SK-N-SH (cell line): ENCODE measurements around the gene ALDH9A1. TPM values are rescaled to one million over a fixed set of nuclear protein-coding genes. Genes with fewer than 3 reads are reported as not detected.
"Not testable (repeated sequence)": the region's sequence is repeated elsewhere in the genome, so short reads cannot be mapped to it uniquely, and the experiment has no call there.

ENCODE experiments used
- CTCF ChIA-PET: fragments of 300-600, 350-600 bp; formaldehyde crosslinking; extraction: SDS; loops from one replicate; lab custom pipeline; 2021; lab: Yijun Ruan, JAX
- POLR2A ChIA-PET: fragments of 350-600 bp; sonication (Branson Sonifier 250); formaldehyde crosslinking; extraction: SDS; loops from one replicate; lab custom pipeline; 2020; ENCODE audit warnings: antibody characterized with exemption, inconsistent platforms; lab: Yijun Ruan, JAX
- DNase-seq: peaks from one replicate; pipeline ENCODE4 v3.0.0; 2012
- H2AFZ ChIP-seq: fragments of 200-600 bp; sonication (generic); 2 replicates; pipeline ENCODE4 v1.8.1; 2016; ENCODE audit warnings: antibody characterized with exemption, mild to moderate bottlenecking, low read depth
- H3F3A ChIP-seq: fragments of 200-600 bp; sonication (generic); replicated peaks from 2 replicates; pipeline ENCODE3; 2016; ENCODE audit warnings: antibody characterized with exemption, mild to moderate bottlenecking; ENCODE audit not compliant: insufficient read depth
- H3K27ac ChIP-seq, 2 experiments: fragments of 200-500 bp in 1 of 2; fragments of 200-600 bp in 1 of 2; sonication (Bioruptor generic) in 1 of 2; sonication (generic), shearing (Covaris generic) in 1 of 2; 2 replicates each; pipeline versions ENCODE4 v1.5.1 to v1.6.1; 2014 to 2016; ENCODE audit warnings: low read depth in 2 of 2, inconsistent platforms in 1 of 2, low read length in 1 of 2, mild to moderate bottlenecking in 1 of 2, mixed read lengths in 1 of 2
- H3K27me3 ChIP-seq: fragments of 200-600 bp; sonication (generic), shearing (Covaris generic); 2 replicates; pipeline ENCODE4 v1.6.1; 2016; ENCODE audit warnings: mixed run types; ENCODE audit not compliant: insufficient read depth
- H3K36me3 ChIP-seq, 2 experiments: fragments of 200-500 bp in 1 of 2; fragments of 200-600 bp in 1 of 2; sonication (Bioruptor generic) in 1 of 2; sonication (generic) in 1 of 2; replicated peaks in 1 of 2; 2 replicates each; pipeline versions ENCODE3 to v1.5.1; 2014 to 2016; ENCODE audit warnings: low read length in 1 of 2, mild to moderate bottlenecking in 1 of 2; ENCODE audit not compliant: insufficient read depth in 2 of 2, control insufficient read depth in 1 of 2
- H3K4me1 ChIP-seq, 2 experiments: fragments of 200-500 bp in 1 of 2; fragments of 200-600 bp in 1 of 2; sonication (Bioruptor generic) in 1 of 2; sonication (generic), shearing (Covaris generic) in 1 of 2; 2 replicates each; pipeline versions ENCODE4 v1.5.1 to v1.6.1; 2014 to 2016; ENCODE audit warnings: low read depth in 1 of 2, low read length in 1 of 2, mixed run types in 1 of 2; ENCODE audit not compliant: insufficient read depth in 2 of 2, control insufficient read depth in 1 of 2
- H3K4me2 ChIP-seq: fragments of 200-600 bp; sonication (generic), shearing (Covaris generic); 2 replicates; pipeline ENCODE4 v1.6.1; 2017; ENCODE audit warnings: mixed run types
- H3K4me3 ChIP-seq, 2 experiments: fragments of 200-500 bp in 1 of 2; fragments of 200-600 bp in 1 of 2; sonication (Bioruptor generic) in 1 of 2; sonication (generic), shearing (Covaris generic) in 1 of 2; 2 replicates each; pipeline versions ENCODE4 v1.5.1 to v1.8.1; 2014 to 2016; ENCODE audit warnings: low read depth in 2 of 2, inconsistent platforms in 1 of 2, low read length in 1 of 2, mild to moderate bottlenecking in 1 of 2, mixed read lengths in 1 of 2, moderate library complexity in 1 of 2
- H3K79me2 ChIP-seq: fragments of 200-600 bp; sonication (generic); 2 replicates; pipeline ENCODE4 v1.8.1; 2017; ENCODE audit warnings: mild to moderate bottlenecking; ENCODE audit not compliant: insufficient read depth
- H3K9ac ChIP-seq: fragments of 200-600 bp; sonication (generic); 2 replicates; pipeline ENCODE4 v1.6.1; 2017; ENCODE audit warnings: mixed run types
- H3K9me2 ChIP-seq: fragments of 200-600 bp; sonication (generic); 2 replicates; pipeline ENCODE4 v1.6.1; 2017; ENCODE audit warnings: mixed run types
- H3K9me3 ChIP-seq: fragments of 200-600 bp; sonication (generic); 2 replicates; pipeline ENCODE4 v1.6.1; 2017; ENCODE audit warnings: mixed run types, mild to moderate bottlenecking, moderate library complexity
- H4K20me1 ChIP-seq: fragments of 200-600 bp; sonication (generic); 2 replicates; pipeline ENCODE4 v1.6.1; 2017; ENCODE audit warnings: mild to moderate bottlenecking, mixed run types; ENCODE audit not compliant: insufficient read depth
- ELF1 ChIP-seq: IDR thresholded peaks from 2 replicates; pipeline ENCODE4 v1.4.0; 2012
- FOSL2 ChIP-seq: IDR thresholded peaks from 2 replicates; pipeline ENCODE4 v1.4.0; 2012; ENCODE audit warnings: low read depth, mild to moderate bottlenecking, moderate library complexity, borderline replicate concordance
- FOXM1 ChIP-seq: IDR thresholded peaks from 2 replicates; pipeline ENCODE4 v1.4.0; 2012; ENCODE audit warnings: low read depth, mild to moderate bottlenecking
- GATA2 ChIP-seq: sonication (generic); formaldehyde crosslinking; IDR thresholded peaks from 2 replicates; pipeline ENCODE4 v1.5.0; 2020; ENCODE audit warnings: mild to moderate bottlenecking, missing genetic modification reagents
- MEF2A ChIP-seq: IDR thresholded peaks from 2 replicates; pipeline ENCODE4 v1.4.0; 2012; ENCODE audit warnings: low read depth, borderline replicate concordance
- NFIC ChIP-seq: IDR thresholded peaks from 2 replicates; pipeline ENCODE4 v1.4.0; 2012; ENCODE audit warnings: borderline replicate concordance
- NRF1 ChIP-seq: IDR thresholded peaks from 2 replicates; pipeline ENCODE4 v1.6.1; 2012; ENCODE audit warnings: low read depth, mild to moderate bottlenecking, low read length
- SIN3A ChIP-seq: IDR thresholded peaks from 2 replicates; pipeline ENCODE4 v1.6.1; 2012; ENCODE audit warnings: low read depth, mild to moderate bottlenecking, low read length, moderate library complexity, borderline replicate concordance
- SMC3 ChIP-seq: IDR thresholded peaks from 2 replicates; pipeline ENCODE4 v1.6.1; 2012; ENCODE audit warnings: low read depth, low read length, improper control_type of control experiment
- TAF1 ChIP-seq: IDR thresholded peaks from 2 replicates; pipeline ENCODE4 v1.6.1; 2012; ENCODE audit warnings: low read depth, mild to moderate bottlenecking, low read length, moderate library complexity, borderline replicate concordance
- TCF12 ChIP-seq: IDR thresholded peaks from 2 replicates; pipeline ENCODE4 v1.4.0; 2012
- YY1 ChIP-seq: IDR thresholded peaks from 2 replicates; pipeline ENCODE4 v1.4.0; 2012; ENCODE audit warnings: low read depth, mild to moderate bottlenecking
- WGBS: methylation state at CpG from one replicate; pipeline ENCODE4 v1.1.6; 2017; ENCODE audit warnings: low lambda C conversion rate; 5-methylcytosine and 5-hydroxymethylcytosine counted together
- polyA plus RNA-seq, 3 experiments: library from polyadenylated mRNA; depleted of rRNA; stranded (reverse); fragments of >200 nt; gene quantifications; 2 replicates each; pipeline ENCODE4 v1.2.3, GENCODE V29; 2012
- TF ChIP-seq, protein P1 (sequence below): IDR thresholded peaks from 2 replicates; pipeline ENCODE4 v1.4.0; 2012; ENCODE audit warnings: low read depth, borderline replicate concordance
- TF ChIP-seq, protein P2 (sequence below): IDR thresholded peaks from 2 replicates; pipeline ENCODE4 v1.4.0; 2012; ENCODE audit warnings: low read depth, borderline replicate concordance
- TF ChIP-seq, protein P3 (sequence below): fragments of 200-600 bp; sonication (generic); IDR thresholded peaks from 2 replicates; pipeline ENCODE4 v1.6.1; 2017; ENCODE audit warnings: antibody characterized with exemption, mild to moderate bottlenecking, moderate library complexity

ALDH9A1 gene
- polyA plus RNA-seq, 1 of the 3 experiments (the other 2 are of a cell fraction) = 31.3 TPM

DNA sequence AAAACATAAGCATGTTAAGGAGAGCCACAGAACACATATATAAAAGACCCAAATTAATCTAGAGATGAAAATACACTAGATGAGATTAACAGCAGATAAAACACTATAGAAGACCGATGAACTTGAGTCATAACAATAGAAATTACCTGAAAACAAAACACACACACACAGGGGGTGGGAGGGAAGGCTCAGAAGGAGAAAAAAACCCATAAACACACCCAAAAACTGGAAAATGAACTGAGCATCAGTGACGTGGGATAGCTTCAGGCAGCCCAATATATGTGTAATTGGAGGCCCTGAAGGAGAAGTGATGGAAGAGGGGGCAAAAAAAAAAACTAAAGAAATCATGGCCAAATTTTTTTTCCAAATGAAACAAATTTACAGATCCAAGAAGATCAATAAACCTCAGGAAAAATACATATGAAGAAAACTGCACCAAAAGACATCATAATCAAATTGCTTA lies 11.4 kb downstream of the ALDH9A1 start (continued):
- TF ChIP-seq, protein P1, sequence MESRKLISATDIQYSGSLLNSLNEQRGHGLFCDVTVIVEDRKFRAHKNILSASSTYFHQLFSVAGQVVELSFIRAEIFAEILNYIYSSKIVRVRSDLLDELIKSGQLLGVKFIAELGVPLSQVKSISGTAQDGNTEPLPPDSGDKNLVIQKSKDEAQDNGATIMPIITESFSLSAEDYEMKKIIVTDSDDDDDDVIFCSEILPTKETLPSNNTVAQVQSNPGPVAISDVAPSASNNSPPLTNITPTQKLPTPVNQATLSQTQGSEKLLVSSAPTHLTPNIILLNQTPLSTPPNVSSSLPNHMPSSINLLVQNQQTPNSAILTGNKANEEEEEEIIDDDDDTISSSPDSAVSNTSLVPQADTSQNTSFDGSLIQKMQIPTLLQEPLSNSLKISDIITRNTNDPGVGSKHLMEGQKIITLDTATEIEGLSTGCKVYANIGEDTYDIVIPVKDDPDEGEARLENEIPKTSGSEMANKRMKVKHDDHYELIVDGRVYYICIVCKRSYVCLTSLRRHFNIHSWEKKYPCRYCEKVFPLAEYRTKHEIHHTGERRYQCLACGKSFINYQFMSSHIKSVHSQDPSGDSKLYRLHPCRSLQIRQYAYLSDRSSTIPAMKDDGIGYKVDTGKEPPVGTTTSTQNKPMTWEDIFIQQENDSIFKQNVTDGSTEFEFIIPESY = no peak
- TF ChIP-seq YY1 = no peak
- TF ChIP-seq FOXM1 = no peak
- no peak for TF ChIP-seq MEF2A
- no peak for TF ChIP-seq SMC3

DNA sequence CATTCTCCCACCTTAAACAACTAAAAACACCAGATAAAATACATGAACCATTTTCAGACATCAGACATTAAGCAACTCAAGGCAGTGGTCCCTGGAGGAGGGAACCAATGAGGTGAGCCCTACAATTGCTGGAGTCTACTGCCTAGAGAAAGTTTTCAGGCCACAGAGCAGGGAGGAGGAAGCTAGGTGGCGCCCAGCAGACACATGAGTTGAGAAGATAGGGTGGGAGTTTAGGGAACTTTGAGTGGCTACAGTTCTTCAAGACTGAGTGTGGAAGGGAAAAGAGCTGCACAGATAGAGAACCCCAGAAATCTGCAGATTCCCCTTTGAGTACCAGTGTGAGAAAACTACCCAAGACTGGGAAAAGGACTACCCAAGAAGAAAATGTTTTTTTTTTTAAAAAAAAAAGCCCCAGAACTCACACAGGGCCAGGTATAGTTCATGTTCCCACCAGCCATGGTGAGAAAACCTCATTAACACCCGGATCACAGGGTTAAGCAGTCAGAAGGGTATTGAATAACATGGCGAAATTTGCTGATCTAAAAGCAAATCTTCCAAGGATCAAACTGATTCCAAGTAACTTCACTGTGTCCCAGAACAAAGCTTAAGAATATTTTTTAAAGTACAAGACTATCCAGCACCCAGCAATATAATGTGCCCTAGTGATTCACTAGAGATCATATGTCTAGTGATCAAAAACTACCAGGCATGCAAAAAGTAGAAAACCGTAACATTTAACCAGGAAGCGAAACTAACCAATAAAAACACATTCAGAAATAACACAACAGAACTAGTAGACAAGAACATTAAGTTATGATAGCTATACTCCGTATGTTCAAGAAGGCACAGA lies 12.0 kb downstream of the ALDH9A1 start:
- no peaks in the 10 kb centered on the region for H4K20me1 ChIP-seq
- ChIA-PET CTCF (no interaction called here), POLR2A (no interaction called here)
- no peak overlapping the region for H2AFZ ChIP-seq
- no peaks in the 10 kb centered on the region for H3F3A ChIP-seq
- no peak overlapping the region for H3K4me3 ChIP-seq
- H3K36me3 ChIP-seq = peaks cover 49 to 55% of the 10 kb centered on the region in 2 experiments
- no peak overlapping the region for H3K27ac ChIP-seq
- DNase-seq = no peak
- no peak for TF ChIP-seq SIN3A
- H3K9me3 ChIP-seq = no peaks in the 10 kb centered on the region
- no peaks in the 10 kb centered on the region for H3K4me1 ChIP-seq
- no peaks in the 10 kb centered on the region for H3K27me3 ChIP-seq
- H3K9ac ChIP-seq = no peak overlapping the region
- no peak overlapping the region for H3K4me2 ChIP-seq
- no peaks in the 10 kb centered on the region for H3K9me2 ChIP-seq
- H3K79me2 ChIP-seq = peaks cover 72% of the 10 kb centered on the region
- WGBS = 91% methylated on average over 6 of the region's 6 CpGs

DNA sequence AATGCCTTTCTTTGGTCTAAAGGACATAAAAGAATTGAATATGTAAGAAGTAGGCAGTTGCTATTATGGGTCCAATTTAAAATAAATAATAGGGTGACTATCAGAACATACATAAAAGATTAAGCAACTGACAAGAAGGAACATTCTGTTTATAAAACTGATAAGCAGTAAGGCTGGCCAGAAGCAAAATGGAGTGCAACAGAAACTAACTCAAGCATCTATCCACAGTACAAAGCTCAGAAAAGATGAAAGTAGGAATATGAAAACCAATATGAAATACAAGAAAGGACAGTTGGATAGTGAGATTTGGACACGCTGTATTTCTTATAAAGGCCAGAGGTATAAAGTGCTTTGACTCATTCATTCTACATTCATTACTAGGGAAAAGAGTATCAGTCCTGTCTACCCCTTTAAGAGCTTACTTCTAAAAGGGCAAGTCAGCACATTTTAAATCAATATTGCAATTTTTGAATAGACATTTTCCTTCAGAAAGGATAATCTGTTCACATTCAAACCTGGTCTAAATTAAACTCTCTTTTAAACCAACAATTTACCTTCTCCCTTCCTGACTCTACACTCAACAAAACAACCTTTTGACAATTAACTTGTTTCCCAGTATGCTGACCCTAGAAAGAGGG lies 14.4 kb downstream of the ALDH9A1 start:
- Histone ChIP-seq H3K79me2 (peaks cover 52% of the 10 kb centered on the region), H3K27me3 (no peaks in the 10 kb centered on the region), H3F3A (no peaks in the 10 kb centered on the region), H3K4me3 (no peak overlapping the region), H3K27ac (no peak overlapping the region), H3K9me2 (no peaks in the 10 kb centered on the region), H3K9me3 (no peaks in the 10 kb centered on the region), H4K20me1 (no peaks in the 10 kb centered on the region), H3K4me1 (no peaks in the 10 kb centered on the region), H3K9ac (no peak overlapping the region), H3K4me2 (no peak overlapping the region), H3K36me3 (peaks cover 44 to 71% of the 10 kb centered on the region in 2 experiments), H2AFZ (no peak overlapping the region)
- ChIA-PET POLR2A (no interaction called here), CTCF (interaction anchor here (1.5 kb wide), 1 partner anchor 13 kb away, joined by 5 read pairs; no protein-coding TSS in a partner anchor)
- TF ChIP-seq TCF12 = no peak
- no peak for TF ChIP-seq NFIC
- TF ChIP-seq, protein P2, sequence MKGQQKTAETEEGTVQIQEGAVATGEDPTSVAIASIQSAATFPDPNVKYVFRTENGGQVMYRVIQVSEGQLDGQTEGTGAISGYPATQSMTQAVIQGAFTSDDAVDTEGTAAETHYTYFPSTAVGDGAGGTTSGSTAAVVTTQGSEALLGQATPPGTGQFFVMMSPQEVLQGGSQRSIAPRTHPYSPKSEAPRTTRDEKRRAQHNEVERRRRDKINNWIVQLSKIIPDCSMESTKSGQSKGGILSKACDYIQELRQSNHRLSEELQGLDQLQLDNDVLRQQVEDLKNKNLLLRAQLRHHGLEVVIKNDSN = no peak
- TF ChIP-seq GATA2 (CRISPR knock-in tag) = no peak
- TF ChIP-seq, protein P3, sequence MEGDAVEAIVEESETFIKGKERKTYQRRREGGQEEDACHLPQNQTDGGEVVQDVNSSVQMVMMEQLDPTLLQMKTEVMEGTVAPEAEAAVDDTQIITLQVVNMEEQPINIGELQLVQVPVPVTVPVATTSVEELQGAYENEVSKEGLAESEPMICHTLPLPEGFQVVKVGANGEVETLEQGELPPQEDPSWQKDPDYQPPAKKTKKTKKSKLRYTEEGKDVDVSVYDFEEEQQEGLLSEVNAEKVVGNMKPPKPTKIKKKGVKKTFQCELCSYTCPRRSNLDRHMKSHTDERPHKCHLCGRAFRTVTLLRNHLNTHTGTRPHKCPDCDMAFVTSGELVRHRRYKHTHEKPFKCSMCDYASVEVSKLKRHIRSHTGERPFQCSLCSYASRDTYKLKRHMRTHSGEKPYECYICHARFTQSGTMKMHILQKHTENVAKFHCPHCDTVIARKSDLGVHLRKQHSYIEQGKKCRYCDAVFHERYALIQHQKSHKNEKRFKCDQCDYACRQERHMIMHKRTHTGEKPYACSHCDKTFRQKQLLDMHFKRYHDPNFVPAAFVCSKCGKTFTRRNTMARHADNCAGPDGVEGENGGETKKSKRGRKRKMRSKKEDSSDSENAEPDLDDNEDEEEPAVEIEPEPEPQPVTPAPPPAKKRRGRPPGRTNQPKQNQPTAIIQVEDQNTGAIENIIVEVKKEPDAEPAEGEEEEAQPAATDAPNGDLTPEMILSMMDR = no peak
- no peak for TF ChIP-seq SMC3
- no peak for TF ChIP-seq NRF1
- no peak for TF ChIP-seq SIN3A
- TF ChIP-seq FOSL2 = no peak
- TF ChIP-seq TAF1 = no peak
- no peak for TF ChIP-seq ELF1
- DNase-seq = no peak
- 46% methylated on average over 1 of the region's 1 CpG for WGBS

DNA sequence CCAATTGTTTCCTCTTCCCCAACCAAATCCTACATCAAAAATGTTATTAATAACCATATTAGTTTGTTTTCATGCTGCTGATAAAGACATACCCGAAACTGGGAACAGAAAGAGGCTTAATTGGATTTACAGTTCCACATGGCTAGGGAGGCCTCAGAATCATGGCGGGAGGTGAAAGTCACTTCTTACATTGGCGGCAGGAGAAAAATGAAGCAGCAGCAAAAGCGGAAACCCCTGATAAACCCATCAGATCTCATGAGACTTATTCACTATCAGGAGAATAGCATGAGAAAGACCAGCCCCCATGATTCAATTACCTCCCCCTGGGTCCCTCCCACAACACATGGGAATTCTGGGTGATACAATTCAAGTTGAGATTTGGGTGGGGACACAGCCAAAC lies 17.6 kb downstream of the ALDH9A1 start:
- H2AFZ ChIP-seq, H3K4me3 ChIP-seq, H3K4me1 ChIP-seq, H3K9me3 ChIP-seq, H3K9ac ChIP-seq, DNase-seq, POLR2A ChIA-PET, H4K20me1 ChIP-seq, H3K27ac ChIP-seq, H3F3A ChIP-seq, H3K27me3 ChIP-seq, CTCF ChIA-PET, H3K4me2 ChIP-seq, H3K9me2 ChIP-seq: not testable (repeated sequence)
- 97% methylated on average over 4 of the region's 4 CpGs for WGBS
- Histone ChIP-seq H3K79me2 (peaks cover 27% of the 10 kb centered on the region), H3K36me3 (peaks cover 48 to 82% of the 10 kb centered on the region in 2 experiments)
